Ectodermal cell (in vitro differentiated cells): ENCODE results near the gene ABLIM1.

Experiments
- H3K27ac ChIP-seq: 2 replicates; pipeline ENCODE4 v1.7.0; 2013; ENCODE audit warnings: mild to moderate bottlenecking, low read depth, low read length; ENCODE audit not compliant: insufficient read depth, poor library complexity, severe bottlenecking
- H3K27me3 ChIP-seq: 2 replicates; pipeline ENCODE4 v1.7.0; 2013; ENCODE audit warnings: mild to moderate bottlenecking, low read length; ENCODE audit not compliant: insufficient read depth, control insufficient read depth, poor library complexity, severe bottlenecking
- H3K36me3 ChIP-seq: one replicate; pipeline ENCODE4 v1.7.0; 2013; ENCODE audit warnings: low read length; ENCODE audit not compliant: control insufficient read depth, insufficient read depth
- H3K4me1 ChIP-seq: one replicate; pipeline ENCODE4 v1.7.0; 2013; ENCODE audit warnings: low read length; ENCODE audit not compliant: control insufficient read depth, insufficient read depth
- H3K4me3 ChIP-seq: 2 replicates; pipeline ENCODE4 v1.7.0; 2013; ENCODE audit warnings: low read depth, low read length, control low read depth; ENCODE audit not compliant: insufficient read depth
- H3K9me3 ChIP-seq: 2 replicates; pipeline ENCODE4 v1.7.0; 2013; ENCODE audit warnings: mild to moderate bottlenecking, low read length, moderate library complexity; ENCODE audit not compliant: control insufficient read depth
- WGBS, 2 experiments: methylation state at CpG; one replicate each; pipeline ENCODE4 v1.1.7; 2013; ENCODE audit warnings: missing lambda C conversion rate in 2 of 2; 5-methylcytosine and 5-hydroxymethylcytosine counted together

The ABLIM1 gene

DNA sequence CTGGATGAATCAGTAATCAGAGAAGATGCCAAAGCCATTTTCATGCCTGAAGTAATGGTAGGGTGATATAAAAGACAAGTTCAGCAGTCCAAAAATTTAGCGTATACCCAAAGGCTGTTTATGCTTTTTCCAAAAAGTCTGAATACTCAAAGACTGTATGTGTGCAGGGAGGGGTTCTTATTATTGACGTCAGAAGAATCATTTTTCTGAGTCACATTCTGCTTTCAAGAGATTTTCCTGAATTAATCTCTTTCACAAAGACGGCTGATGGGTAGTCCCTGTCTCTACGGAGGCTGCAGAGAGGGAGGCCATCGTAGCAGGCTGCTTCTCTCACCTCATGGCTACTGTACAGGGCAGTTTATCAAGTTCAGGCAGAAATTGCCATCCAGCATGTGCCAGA lies 30.7 kb upstream of the ABLIM1 start:
- no peaks in the 10 kb centered on the region for H3K4me1 ChIP-seq
- no peak overlapping the region for H3K27ac ChIP-seq
- H3K9me3 ChIP-seq = no peaks in the 10 kb centered on the region
- H3K4me3 ChIP-seq = no peak overlapping the region
- H3K27me3 ChIP-seq = no peaks in the 10 kb centered on the region
- no peaks in the 10 kb centered on the region for H3K36me3 ChIP-seq
- 75 to 76% methylated on average over 5 of the region's 5 CpGs for WGBS, 2 experiments

- H3K4me3 ChIP-seq = no peak overlapping the region
- H3K27ac ChIP-seq = no peak overlapping the region
- H3K4me1 ChIP-seq = no peaks in the 10 kb centered on the region
- WGBS, 2 experiments = 82 to 93% methylated on average over 3 of the region's 3 CpGs
- H3K27me3 ChIP-seq = no peaks in the 10 kb centered on the region
- H3K36me3 ChIP-seq = no peaks in the 10 kb centered on the region
- H3K9me3 ChIP-seq = no peaks in the 10 kb centered on the region
Observed at GRCh38 chr10:114687459-114687858, 29.4 kb upstream of the ABLIM1 start.

DNA sequence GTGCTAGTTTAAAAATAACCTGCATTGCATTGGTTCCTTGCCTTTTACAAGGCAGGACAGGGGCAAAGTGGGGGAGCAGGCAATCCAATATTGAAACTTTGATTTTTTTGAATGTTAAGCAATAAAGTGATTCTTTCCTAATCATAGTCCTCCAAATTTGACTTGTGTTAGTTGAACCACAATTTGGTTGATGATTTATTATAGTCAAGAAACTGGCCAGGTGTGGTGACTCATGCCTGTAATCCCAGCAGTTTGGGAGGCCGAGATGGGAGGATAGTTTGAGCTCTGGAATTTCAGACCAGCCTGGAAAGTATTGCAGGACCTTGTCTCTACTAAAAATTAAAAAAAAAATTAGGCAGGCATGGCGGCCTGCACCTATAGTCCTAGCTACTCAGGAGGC lies 27.9 kb upstream of the ABLIM1 start:
- H3K9me3 ChIP-seq = no peaks in the 10 kb centered on the region
- H3K27me3 ChIP-seq = no peaks in the 10 kb centered on the region
- WGBS, 2 experiments = 90 to 93% methylated on average over 2 of the region's 2 CpGs
- no peak overlapping the region for H3K4me3 ChIP-seq
- no peaks in the 10 kb centered on the region for H3K4me1 ChIP-seq
- no peaks in the 10 kb centered on the region for H3K36me3 ChIP-seq
- H3K27ac ChIP-seq = no peak overlapping the region

DNA sequence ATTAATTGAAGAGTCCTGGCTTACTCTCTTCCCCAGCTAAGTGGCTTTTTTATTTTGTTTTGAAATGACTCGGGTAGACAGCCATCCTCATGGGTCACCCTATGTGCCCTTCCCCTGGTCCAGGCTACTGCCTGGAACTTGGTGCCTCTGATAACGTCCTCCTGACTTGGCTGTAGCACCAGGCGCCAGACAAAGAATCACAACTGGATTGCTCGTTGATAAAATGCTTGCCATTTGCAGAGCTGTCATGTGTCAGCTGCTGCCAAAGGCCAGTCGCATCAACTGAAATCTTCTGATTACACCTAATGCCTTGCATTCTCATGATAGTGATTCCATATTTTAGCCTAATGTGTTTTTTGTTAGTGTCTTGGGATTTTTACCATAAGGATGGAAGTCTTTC lies 27.4 kb upstream of the ABLIM1 start:
- Histone ChIP-seq H3K9me3 (no peaks in the 10 kb centered on the region), H3K27ac (no peak overlapping the region), H3K4me1 (no peaks in the 10 kb centered on the region), H3K27me3 (no peaks in the 10 kb centered on the region), H3K36me3 (no peaks in the 10 kb centered on the region), H3K4me3 (no peak overlapping the region)
- 86 to 93% methylated on average over 5 of the region's 5 CpGs for WGBS, 2 experiments

DNA sequence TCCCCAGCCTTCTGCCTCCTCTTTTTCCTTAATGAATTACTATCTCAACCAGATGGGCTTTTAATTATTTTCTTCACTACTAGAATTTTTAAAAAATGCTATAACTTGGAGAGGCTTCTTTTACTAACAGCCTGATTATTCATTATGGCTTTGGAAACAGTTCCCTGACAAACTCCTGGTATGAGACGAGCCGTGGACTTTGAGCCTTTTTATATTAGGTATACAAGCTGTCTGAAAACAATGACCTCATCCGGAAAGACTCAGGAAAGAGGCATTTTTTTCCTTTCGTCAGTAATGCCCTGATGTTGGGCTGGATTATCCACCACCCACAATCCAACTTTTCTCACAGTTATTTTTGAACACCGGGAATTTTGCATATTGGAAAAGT lies 26.7 kb upstream of the ABLIM1 start:
- H3K9me3 ChIP-seq = no peaks in the 10 kb centered on the region
- no peaks in the 10 kb centered on the region for H3K27me3 ChIP-seq
- no peak overlapping the region for H3K27ac ChIP-seq
- no peaks in the 10 kb centered on the region for H3K4me1 ChIP-seq
- no peak overlapping the region for H3K4me3 ChIP-seq
- 66% methylated on average over 4 of the region's 5 CpGs for WGBS, 2 experiments
- H3K36me3 ChIP-seq = no peaks in the 10 kb centered on the region

- WGBS, 2 experiments = 90 to 92% methylated on average over 12 of the region's 12 CpGs
- no peaks in the 10 kb centered on the region for H3K9me3 ChIP-seq
- H3K27me3 ChIP-seq = no peaks in the 10 kb centered on the region
- no peaks in the 10 kb centered on the region for H3K4me1 ChIP-seq
- no peak overlapping the region for H3K27ac ChIP-seq
- no peak overlapping the region for H3K4me3 ChIP-seq
- no peaks in the 10 kb centered on the region for H3K36me3 ChIP-seq
Observed at GRCh38 chr10:114684084-114684821, 26.2 kb upstream of the ABLIM1 start.

GRCh38 chr10:114683593-114683992 lies 25.5 kb upstream of the ABLIM1 start:
- H3K27ac ChIP-seq = no peak overlapping the region
- 91 to 93% methylated on average over 9 of the region's 9 CpGs for WGBS, 2 experiments
- H3K4me3 ChIP-seq = no peak overlapping the region
- H3K9me3 ChIP-seq = no peaks in the 10 kb centered on the region
- H3K27me3 ChIP-seq = no peaks in the 10 kb centered on the region
- no peaks in the 10 kb centered on the region for H3K36me3 ChIP-seq
- peaks cover 3% of the 10 kb centered on the region for H3K4me1 ChIP-seq

- H3K4me3 ChIP-seq = no peak overlapping the region
- no peaks in the 10 kb centered on the region for H3K27me3 ChIP-seq
- H3K4me1 ChIP-seq = peaks cover 7% of the 10 kb centered on the region
- 95 to 96% methylated on average over 10 of the region's 10 CpGs for WGBS, 2 experiments
- no peaks in the 10 kb centered on the region for H3K9me3 ChIP-seq
- H3K36me3 ChIP-seq = no peaks in the 10 kb centered on the region
- H3K27ac ChIP-seq = no peak overlapping the region
Observed at GRCh38 chr10:114683162-114683561, 25.1 kb upstream of the ABLIM1 start.

DNA sequence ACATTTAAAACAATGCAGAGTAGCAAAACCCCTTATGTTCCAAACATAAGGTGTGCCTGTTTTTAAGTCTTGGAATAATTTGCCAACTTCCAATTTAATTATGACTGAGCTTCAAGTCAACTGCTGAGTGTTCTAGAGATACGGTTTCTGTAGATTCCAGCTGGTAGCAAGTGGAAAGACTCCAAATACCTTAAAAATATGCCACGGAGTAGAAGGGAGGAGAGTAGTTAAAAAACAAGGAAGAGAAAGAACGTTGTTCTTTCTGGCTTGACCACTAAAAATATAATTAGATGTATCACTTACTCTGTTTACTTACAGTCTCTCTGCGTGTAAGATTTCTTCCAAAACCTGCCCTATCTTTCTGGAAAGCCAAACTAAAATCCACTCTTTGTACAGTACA lies 24.5 kb upstream of the ABLIM1 start:
- 91 to 93% methylated on average over 3 to 4 of the region's 4 CpGs for WGBS, 2 experiments
- H3K27ac ChIP-seq = no peak overlapping the region
- H3K9me3 ChIP-seq = no peaks in the 10 kb centered on the region

DNA sequence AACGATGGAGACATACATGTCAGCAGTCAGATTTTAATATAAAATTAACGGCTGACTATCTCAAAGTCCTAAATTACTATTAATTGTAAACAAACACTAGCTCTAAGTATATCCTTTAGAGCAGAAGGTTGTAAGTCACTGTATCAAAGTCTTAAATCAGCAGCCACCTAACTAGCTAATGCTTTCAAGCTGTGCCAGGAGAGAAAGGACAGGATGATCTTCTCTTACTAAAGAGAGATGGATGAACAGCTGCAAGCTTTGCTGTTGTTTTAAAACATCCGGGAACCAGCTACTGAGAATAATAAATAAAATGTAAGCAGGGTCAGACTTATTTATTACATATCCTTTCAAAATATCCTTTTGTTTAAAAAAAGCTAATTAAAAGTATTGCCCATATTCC lies 24.0 kb upstream of the ABLIM1 start:
- no peak overlapping the region for H3K27ac ChIP-seq

More for the DNA sequence above, 24.5 kb upstream of the ABLIM1 start:
- Histone ChIP-seq H3K4me3 (no peak overlapping the region), H3K4me1 (peaks cover 7% of the 10 kb centered on the region), H3K36me3 (no peaks in the 10 kb centered on the region), H3K27me3 (no peaks in the 10 kb centered on the region)

More for the DNA sequence above, 24.0 kb upstream of the ABLIM1 start:
- Histone ChIP-seq H3K4me1 (peaks cover 7% of the 10 kb centered on the region), H3K27me3 (no peaks in the 10 kb centered on the region), H3K4me3 (no peak overlapping the region), H3K9me3 (no peaks in the 10 kb centered on the region), H3K36me3 (no peaks in the 10 kb centered on the region)
- 97% methylated on average over 2 of the region's 3 CpGs; no CpG with 5 or more reads in 1 of the 2 experiments for WGBS, 2 experiments
